ENCODE results near the gene COLEC12.
A peak's percentile ranks its signal among the peaks of the same experiment; 100 is the strongest.

The COLEC12 gene

GRCh38 chr18:490624-491023, 9.9 kb downstream of the COLEC12 start:
- Histone ChIP-seq H3K27me3 (ENCODE audit: control insufficient read depth in 1 of 2, insufficient read depth in 2 of 2, low read length in 2 of 2) (no peaks in the 10 kb centered on the region), H3K36me3 (ENCODE audit: control insufficient read depth in 2 of 2, insufficient read depth in 2 of 2, low read length in 2 of 2) (no peaks in the 10 kb centered on the region), H3K9ac (ENCODE audit: low read length in 2 of 2) (no peak overlapping the region), H3K9me3 (ENCODE audit: control insufficient read depth in 2 of 2, low read length in 2 of 2) (no peaks in the 10 kb centered on the region), H3K4me1 (ENCODE audit: control insufficient read depth, insufficient read depth, low read length) (no peaks in the 10 kb centered on the region), H3K4me3 (ENCODE audit: low read length in 2 of 2) (no peak overlapping the region), H3K27ac (ENCODE audit: low read length) (no peak overlapping the region)

GRCh38 chr18:490024-490366, 10.5 kb downstream of the COLEC12 start:
- Histone ChIP-seq H3K4me1 (ENCODE audit: control insufficient read depth, insufficient read depth, low read length) (no peaks in the 10 kb centered on the region), H3K4me3 (ENCODE audit: low read length in 2 of 2) (no peak overlapping the region), H3K27ac (ENCODE audit: low read length) (no peak overlapping the region), H3K36me3 (ENCODE audit: control insufficient read depth in 2 of 2, insufficient read depth in 2 of 2, low read length in 2 of 2) (no peaks in the 10 kb centered on the region), H3K27me3 (ENCODE audit: control insufficient read depth in 1 of 2, insufficient read depth in 2 of 2, low read length in 2 of 2) (no peaks in the 10 kb centered on the region), H3K9me3 (ENCODE audit: control insufficient read depth in 2 of 2, low read length in 2 of 2) (no peaks in the 10 kb centered on the region), H3K9ac (ENCODE audit: low read length in 2 of 2) (no peak overlapping the region)

- Histone ChIP-seq H3K27me3 (ENCODE audit: control insufficient read depth in 1 of 2, insufficient read depth in 2 of 2, low read length in 2 of 2) (no peaks in the 10 kb centered on the region), H3K27ac (ENCODE audit: low read length) (no peak overlapping the region), H3K36me3 (ENCODE audit: control insufficient read depth in 2 of 2, insufficient read depth in 2 of 2, low read length in 2 of 2) (no peaks in the 10 kb centered on the region), H3K9me3 (ENCODE audit: control insufficient read depth in 2 of 2, low read length in 2 of 2) (no peaks in the 10 kb centered on the region), H3K4me1 (ENCODE audit: control insufficient read depth, insufficient read depth, low read length) (no peaks in the 10 kb centered on the region), H3K4me3 (ENCODE audit: low read length in 2 of 2) (no peak overlapping the region), H3K9ac (ENCODE audit: low read length in 2 of 2) (no peak overlapping the region)
These were observed 11.1 kb downstream of the COLEC12 start for GRCh38 chr18:489244-490023.

GRCh38 chr18:486929-487740, 13.4 kb downstream of the COLEC12 start:
- no peaks in the 10 kb centered on the region for H3K9me3 ChIP-seq (ENCODE audit: control insufficient read depth in 2 of 2, low read length in 2 of 2)
- H3K4me1 ChIP-seq (ENCODE audit: control insufficient read depth, insufficient read depth, low read length), result no peaks in the 10 kb centered on the region
- no peaks in the 10 kb centered on the region for H3K27me3 ChIP-seq (ENCODE audit: control insufficient read depth in 1 of 2, insufficient read depth in 2 of 2, low read length in 2 of 2)
- H3K4me3 ChIP-seq (ENCODE audit: low read length in 2 of 2), result no peak overlapping the region
- H3K9ac ChIP-seq (ENCODE audit: low read length in 2 of 2), result no peak overlapping the region
- no peak overlapping the region for H3K27ac ChIP-seq (ENCODE audit: low read length)
- no peaks in the 10 kb centered on the region for H3K36me3 ChIP-seq (ENCODE audit: control insufficient read depth in 2 of 2, insufficient read depth in 2 of 2, low read length in 2 of 2)

GRCh38 chr18:484749-485464, 15.6 kb downstream of the COLEC12 start:
- Histone ChIP-seq H3K9ac (ENCODE audit: low read length in 2 of 2) (no peak overlapping the region), H3K4me1 (ENCODE audit: control insufficient read depth, insufficient read depth, low read length) (no peaks in the 10 kb centered on the region), H3K4me3 (ENCODE audit: low read length in 2 of 2) (no peak overlapping the region), H3K27me3 (ENCODE audit: control insufficient read depth in 1 of 2, insufficient read depth in 2 of 2, low read length in 2 of 2) (peaks cover 0 to 3% of the 10 kb centered on the region in 2 donors), H3K36me3 (ENCODE audit: control insufficient read depth in 2 of 2, insufficient read depth in 2 of 2, low read length in 2 of 2) (no peaks in the 10 kb centered on the region), H3K27ac (ENCODE audit: low read length) (no peak overlapping the region), H3K9me3 (ENCODE audit: control insufficient read depth in 2 of 2, low read length in 2 of 2) (no peaks in the 10 kb centered on the region)

- Histone ChIP-seq H3K4me3 (ENCODE audit: low read length in 2 of 2) (no peak overlapping the region), H3K27ac (ENCODE audit: low read length) (no peak overlapping the region), H3K9me3 (ENCODE audit: control insufficient read depth in 2 of 2, low read length in 2 of 2) (no peaks in the 10 kb centered on the region), H3K36me3 (ENCODE audit: control insufficient read depth in 2 of 2, insufficient read depth in 2 of 2, low read length in 2 of 2) (no peaks in the 10 kb centered on the region), H3K27me3 (ENCODE audit: control insufficient read depth in 1 of 2, insufficient read depth in 2 of 2, low read length in 2 of 2) (peaks cover 0 to 3% of the 10 kb centered on the region in 2 donors), H3K4me1 (ENCODE audit: control insufficient read depth, insufficient read depth, low read length) (peaks cover 20% of the 10 kb centered on the region), H3K9ac (ENCODE audit: low read length in 2 of 2) (no peak overlapping the region)
These were observed 21.8 kb downstream of the COLEC12 start for GRCh38 chr18:478681-479080.

- H3K27me3 ChIP-seq (ENCODE audit: control insufficient read depth in 1 of 2, insufficient read depth in 2 of 2, low read length in 2 of 2), result peaks cover 0 to 3% of the 10 kb centered on the region in 2 donors
- H3K9ac ChIP-seq (ENCODE audit: low read length in 2 of 2), result no peak overlapping the region
- H3K4me3 ChIP-seq (ENCODE audit: low read length in 2 of 2), result no peak overlapping the region
- H3K9me3 ChIP-seq (ENCODE audit: control insufficient read depth in 2 of 2, low read length in 2 of 2), result no peaks in the 10 kb centered on the region
- H3K36me3 ChIP-seq (ENCODE audit: control insufficient read depth in 2 of 2, insufficient read depth in 2 of 2, low read length in 2 of 2), result no peaks in the 10 kb centered on the region
- H3K27ac ChIP-seq (ENCODE audit: low read length), result no peak overlapping the region
- H3K4me1 ChIP-seq (ENCODE audit: control insufficient read depth, insufficient read depth, low read length), result peaks cover 20% of the 10 kb centered on the region
These were observed 22.9 kb downstream of the COLEC12 start for GRCh38 chr18:477565-477964.

GRCh38 chr18:476251-476664, 24.2 kb downstream of the COLEC12 start:
- H3K27ac ChIP-seq (ENCODE audit: low read length), result peak overlapping the region; percentile 66

GRCh38 chr18:475202-476031, 25.1 kb downstream of the COLEC12 start:
- peaks cover 0 to 1% of the 10 kb centered on the region in 2 donors for H3K27me3 ChIP-seq (ENCODE audit: control insufficient read depth in 1 of 2, insufficient read depth in 2 of 2, low read length in 2 of 2)
- H3K27ac ChIP-seq (ENCODE audit: low read length), result peak overlapping the region; percentile 66
- no peaks in the 10 kb centered on the region for H3K36me3 ChIP-seq (ENCODE audit: control insufficient read depth in 2 of 2, insufficient read depth in 2 of 2, low read length in 2 of 2)
- no peak overlapping the region for H3K9ac ChIP-seq (ENCODE audit: low read length in 2 of 2)
- no peaks in the 10 kb centered on the region for H3K9me3 ChIP-seq (ENCODE audit: control insufficient read depth in 2 of 2, low read length in 2 of 2)
- peak overlapping the region; percentile 0 to 35 for H3K4me3 ChIP-seq (ENCODE audit: low read length in 2 of 2)
- H3K4me1 ChIP-seq (ENCODE audit: control insufficient read depth, insufficient read depth, low read length), result peaks cover 20% of the 10 kb centered on the region

More at GRCh38 chr18:476251-476664, 24.2 kb downstream of the COLEC12 start:
- no peak overlapping the region for H3K9ac ChIP-seq (ENCODE audit: low read length in 2 of 2)
- no peaks in the 10 kb centered on the region for H3K9me3 ChIP-seq (ENCODE audit: control insufficient read depth in 2 of 2, low read length in 2 of 2)
- H3K4me1 ChIP-seq (ENCODE audit: control insufficient read depth, insufficient read depth, low read length), result peaks cover 20% of the 10 kb centered on the region
- peaks cover 0 to 3% of the 10 kb centered on the region in 2 donors for H3K27me3 ChIP-seq (ENCODE audit: control insufficient read depth in 1 of 2, insufficient read depth in 2 of 2, low read length in 2 of 2)
- no peaks in the 10 kb centered on the region for H3K36me3 ChIP-seq (ENCODE audit: control insufficient read depth in 2 of 2, insufficient read depth in 2 of 2, low read length in 2 of 2)
- no peak overlapping the region for H3K4me3 ChIP-seq (ENCODE audit: low read length in 2 of 2)

- Histone ChIP-seq H3K4me3 (ENCODE audit: low read length in 2 of 2) (no peak overlapping the region), H3K27ac (ENCODE audit: low read length) (no peak overlapping the region)
These were observed 26.1 kb downstream of the COLEC12 start for GRCh38 chr18:474416-474815.

More at GRCh38 chr18:474416-474815, 26.1 kb downstream of the COLEC12 start:
- H3K27me3 ChIP-seq (ENCODE audit: control insufficient read depth in 1 of 2, insufficient read depth in 2 of 2, low read length in 2 of 2), result no peaks in the 10 kb centered on the region
- H3K9me3 ChIP-seq (ENCODE audit: control insufficient read depth in 2 of 2, low read length in 2 of 2), result no peaks in the 10 kb centered on the region
- H3K36me3 ChIP-seq (ENCODE audit: control insufficient read depth in 2 of 2, insufficient read depth in 2 of 2, low read length in 2 of 2), result no peaks in the 10 kb centered on the region
- H3K4me1 ChIP-seq (ENCODE audit: control insufficient read depth, insufficient read depth, low read length), result peaks cover 16% of the 10 kb centered on the region
- no peak overlapping the region for H3K9ac ChIP-seq (ENCODE audit: low read length in 2 of 2)
